D341Med (cell line): Measurements from ENCODE around the gene NGLY1.

Source experiments
- DNase-seq: peaks from one replicate; pipeline ENCODE4 v3.0.0; 2012; ENCODE audit warnings: low spot score

The NGLY1 gene

GRCh38 chr3:25707268-25707926 is 75.8 kb downstream of the NGLY1 start:
- DNase-seq: no peak

GRCh38 chr3:25706213-25706612 is 77.0 kb downstream of the NGLY1 start:
- DNase-seq: no peak

GRCh38 chr3:25697553-25697952 is 85.7 kb downstream of the NGLY1 start:
- DNase-seq: no peak

GRCh38 chr3:25695731-25696420 is 87.4 kb downstream of the NGLY1 start:
- no peak for DNase-seq

- no peak for DNase-seq
These were observed 90.0 kb downstream of the NGLY1 start for GRCh38 chr3:25693238-25693637.

- DNase-seq: no peak
These were observed 90.9 kb downstream of the NGLY1 start for GRCh38 chr3:25692341-25692740.

- DNase-seq: no peak
These were observed 92.3 kb downstream of the NGLY1 start for GRCh38 chr3:25690768-25691533.

GRCh38 chr3:25689226-25689625 is 94.0 kb downstream of the NGLY1 start:
- DNase-seq: no peak

GRCh38 chr3:25687742-25688141 is 95.5 kb downstream of the NGLY1 start:
- no peak for DNase-seq

GRCh38 chr3:25686766-25687165 is 96.5 kb downstream of the NGLY1 start:
- no peak for DNase-seq

- no peak for DNase-seq
These were observed 99.4 kb downstream of the NGLY1 start for GRCh38 chr3:25683882-25684281.

GRCh38 chr3:25683410-25683809 is 99.8 kb downstream of the NGLY1 start:
- DNase-seq: no peak

GRCh38 chr3:25679642-25680302 is 103.5 kb downstream of the NGLY1 start:
- no peak for DNase-seq

- DNase-seq: no peak
These were observed 104.1 kb downstream of the NGLY1 start for GRCh38 chr3:25679166-25679565.

- no peak for DNase-seq
These were observed 104.7 kb downstream of the NGLY1 start for GRCh38 chr3:25678581-25678980.

- DNase-seq: no peak
These were observed 106.1 kb downstream of the NGLY1 start for GRCh38 chr3:25677121-25677520.

GRCh38 chr3:25674670-25675069 is 108.6 kb downstream of the NGLY1 start:
- no peak for DNase-seq

GRCh38 chr3:25673738-25674298 is 109.4 kb downstream of the NGLY1 start:
- DNase-seq: no peak
